Astrocyte of the spinal cord (primary cell): ENCODE measurements around the gene EBF4.

Experiments
- DNase-seq: peaks from one replicate; pipeline ENCODE4 v3.0.0; 2011; ENCODE audit warnings: low read depth, low spot score
- H3K4me3 ChIP-seq: 2 replicates; pipeline ENCODE4 v1.5.1; 2011; ENCODE audit warnings: low read depth, mild to moderate bottlenecking, low read length, moderate library complexity
- in situ Hi-C: cut with HindIII; loops from 2 replicates; pipeline ENCODE4 v1.10.0; 2017; ENCODE audit warnings: low sequenced_read_pairs
- TF ChIP-seq, protein P1 (sequence below): IDR thresholded peaks from 2 replicates; pipeline ENCODE4 v1.5.1; 2012; ENCODE audit warnings: low read depth, mild to moderate bottlenecking, low read length, inconsistent platforms

EBF4 gene

DNA sequence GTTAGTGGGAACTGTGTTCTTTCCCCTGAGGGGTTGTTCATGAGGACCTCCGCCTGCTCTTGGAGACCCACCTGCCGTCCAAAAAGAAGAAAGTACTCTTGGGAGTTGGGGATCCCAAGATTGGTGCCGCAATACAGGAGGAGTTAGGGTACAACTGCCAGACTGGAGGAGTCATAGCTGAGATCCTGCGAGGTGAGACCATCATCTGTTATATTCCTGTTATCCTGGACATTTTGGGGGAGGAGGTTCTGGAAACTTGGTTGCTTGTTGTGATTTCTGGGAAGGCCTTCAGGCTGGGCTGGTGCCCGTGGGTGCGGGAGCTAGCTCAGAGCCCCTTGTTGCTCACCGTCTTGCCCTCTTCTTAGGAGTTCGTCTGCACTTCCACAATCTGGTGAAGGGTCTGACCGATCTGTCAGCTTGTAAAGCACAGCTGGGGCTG is 38.2 kb upstream of the EBF4 start:
- no peak for DNase-seq
- H3K4me3 ChIP-seq: peak overlapping the region; percentile 98
- in situ Hi-C loops: no loop called here
- TF ChIP-seq, protein P1, sequence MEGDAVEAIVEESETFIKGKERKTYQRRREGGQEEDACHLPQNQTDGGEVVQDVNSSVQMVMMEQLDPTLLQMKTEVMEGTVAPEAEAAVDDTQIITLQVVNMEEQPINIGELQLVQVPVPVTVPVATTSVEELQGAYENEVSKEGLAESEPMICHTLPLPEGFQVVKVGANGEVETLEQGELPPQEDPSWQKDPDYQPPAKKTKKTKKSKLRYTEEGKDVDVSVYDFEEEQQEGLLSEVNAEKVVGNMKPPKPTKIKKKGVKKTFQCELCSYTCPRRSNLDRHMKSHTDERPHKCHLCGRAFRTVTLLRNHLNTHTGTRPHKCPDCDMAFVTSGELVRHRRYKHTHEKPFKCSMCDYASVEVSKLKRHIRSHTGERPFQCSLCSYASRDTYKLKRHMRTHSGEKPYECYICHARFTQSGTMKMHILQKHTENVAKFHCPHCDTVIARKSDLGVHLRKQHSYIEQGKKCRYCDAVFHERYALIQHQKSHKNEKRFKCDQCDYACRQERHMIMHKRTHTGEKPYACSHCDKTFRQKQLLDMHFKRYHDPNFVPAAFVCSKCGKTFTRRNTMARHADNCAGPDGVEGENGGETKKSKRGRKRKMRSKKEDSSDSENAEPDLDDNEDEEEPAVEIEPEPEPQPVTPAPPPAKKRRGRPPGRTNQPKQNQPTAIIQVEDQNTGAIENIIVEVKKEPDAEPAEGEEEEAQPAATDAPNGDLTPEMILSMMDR: no peak

DNA sequence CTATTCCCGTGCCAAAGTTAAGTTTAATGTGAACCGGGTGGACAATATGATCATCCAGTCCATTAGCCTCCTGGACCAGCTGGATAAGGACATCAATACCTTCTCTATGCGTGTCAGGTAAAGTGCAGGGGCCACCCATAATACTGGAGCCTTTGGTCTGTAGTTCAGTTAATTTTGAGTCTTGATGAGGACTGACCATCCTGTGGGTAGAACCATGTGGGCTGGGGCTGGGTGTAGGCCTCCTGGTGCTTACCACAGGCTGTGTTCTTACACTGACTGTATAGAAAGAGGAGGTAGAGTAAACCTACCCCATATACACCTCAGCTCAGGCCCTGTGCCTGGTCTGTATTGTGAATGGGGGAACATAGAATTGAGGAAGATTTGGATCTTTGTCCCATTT is 37.7 kb upstream of the EBF4 start:
- no peak overlapping the region for H3K4me3 ChIP-seq
- in situ Hi-C loops: no loop called here
- DNase-seq: no peak
- TF ChIP-seq, protein P1: no peak

DNA sequence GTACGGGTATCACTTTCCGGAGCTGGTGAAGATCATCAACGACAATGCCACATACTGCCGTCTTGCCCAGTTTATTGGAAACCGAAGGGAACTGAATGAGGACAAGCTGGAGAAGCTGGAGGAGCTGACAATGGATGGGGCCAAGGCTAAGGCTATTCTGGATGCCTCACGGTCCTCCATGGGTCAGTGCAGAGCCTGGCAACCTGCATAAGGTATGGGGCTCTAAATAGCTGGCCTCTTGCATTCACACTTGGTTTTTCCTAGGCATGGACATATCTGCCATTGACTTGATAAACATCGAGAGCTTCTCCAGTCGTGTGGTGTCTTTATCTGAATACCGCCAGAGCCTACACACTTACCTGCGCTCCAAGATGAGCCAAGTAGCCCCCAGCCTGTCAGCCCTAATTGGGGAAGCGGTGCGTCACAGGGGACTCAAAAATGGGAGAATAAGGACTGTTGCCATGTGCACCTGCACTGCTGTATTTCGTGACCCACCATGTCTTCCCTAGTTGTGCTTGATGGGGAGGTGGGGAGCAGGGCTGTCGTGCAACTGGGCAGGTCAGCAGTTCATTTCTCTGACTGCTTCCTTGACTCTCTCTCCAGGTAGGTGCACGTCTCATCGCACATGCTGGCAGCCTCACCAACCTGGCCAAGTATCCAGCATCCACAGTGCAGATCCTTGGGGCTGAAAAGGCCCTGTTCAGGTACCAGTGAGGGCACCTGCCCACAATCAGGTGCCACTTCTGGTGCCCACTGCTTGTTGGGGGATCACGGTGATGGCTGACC is 37.1 kb upstream of the EBF4 start:
- DNase-seq: no peak
- no peak overlapping the region for H3K4me3 ChIP-seq
- TF ChIP-seq, protein P1: no peak
- in situ Hi-C loops: no loop called here

DNA sequence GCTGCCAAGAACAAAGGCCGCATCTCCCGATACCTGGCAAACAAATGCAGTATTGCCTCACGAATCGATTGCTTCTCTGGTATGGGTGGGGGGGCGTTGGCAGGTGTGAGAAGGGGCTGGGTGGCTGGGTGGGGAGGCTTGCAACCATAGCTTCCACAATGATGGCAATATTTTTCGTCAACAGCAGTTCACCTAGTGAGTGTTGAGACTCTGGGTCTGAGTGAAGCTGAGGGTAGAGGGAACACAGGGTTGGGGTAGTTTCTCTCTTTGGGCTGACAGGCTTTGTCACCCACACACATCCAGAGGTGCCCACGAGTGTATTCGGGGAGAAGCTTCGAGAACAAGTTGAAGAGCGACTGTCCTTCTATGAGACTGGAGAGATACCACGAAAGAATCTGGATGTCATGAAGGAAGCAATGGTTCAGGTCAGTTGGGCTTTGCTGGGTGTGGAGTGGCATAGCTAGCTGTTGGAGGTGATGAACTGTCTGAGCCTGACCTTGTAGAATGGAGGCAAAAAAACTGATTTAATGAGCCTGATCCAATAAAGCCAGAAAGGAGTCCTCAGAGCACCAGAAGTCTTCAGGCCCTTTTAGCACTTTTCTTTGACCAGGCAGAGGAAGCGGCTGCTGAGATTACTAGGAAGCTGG is 36.0 kb upstream of the EBF4 start:
- TF ChIP-seq, protein P1: no peak
- in situ Hi-C loops: no loop called here
- no peak overlapping the region for H3K4me3 ChIP-seq
- DNase-seq: no peak

DNA sequence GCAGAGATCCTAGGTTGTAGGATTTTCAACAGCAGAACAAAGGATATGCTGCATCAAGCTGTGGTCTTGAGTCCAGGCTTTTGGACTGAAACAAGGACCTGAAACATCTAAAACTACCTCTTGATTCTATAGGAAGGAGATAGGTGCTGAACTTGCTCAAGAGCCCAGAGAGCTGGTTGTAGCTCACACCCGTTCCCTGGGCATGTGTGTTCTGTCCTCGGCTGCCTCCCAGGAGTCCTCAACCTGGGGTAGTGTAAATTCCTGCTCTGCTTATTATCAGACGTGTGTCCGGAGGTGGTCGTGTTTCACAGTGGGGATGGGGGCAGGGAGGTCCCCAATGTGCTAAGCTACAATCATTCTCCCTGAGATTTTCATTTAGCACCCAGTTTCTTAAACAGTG is 35.3 kb upstream of the EBF4 start:
- TF ChIP-seq, protein P1: no peak
- in situ Hi-C loops: no loop called here
- H3K4me3 ChIP-seq: no peak overlapping the region
- no peak for DNase-seq

DNA sequence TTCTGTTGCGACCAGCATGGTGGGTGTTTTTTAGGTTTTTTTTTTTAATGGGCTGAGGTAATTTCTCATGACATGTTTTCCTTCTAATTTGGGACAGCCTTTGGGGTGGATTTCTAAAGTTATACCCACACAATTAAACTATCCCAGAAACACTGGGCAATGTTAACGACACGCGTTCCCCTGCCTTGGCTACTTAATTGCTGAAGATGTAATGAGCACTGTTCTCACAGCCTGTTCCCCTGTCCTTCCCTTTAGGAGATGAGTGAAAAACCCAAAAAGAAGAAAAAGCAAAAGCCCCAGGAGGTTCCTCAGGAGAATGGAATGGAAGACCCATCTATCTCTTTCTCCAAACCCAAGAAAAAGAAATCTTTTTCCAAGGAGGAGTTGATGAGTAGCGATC is 34.9 kb upstream of the EBF4 start:
- no peak overlapping the region for H3K4me3 ChIP-seq
- in situ Hi-C loops: no loop called here
- no peak for DNase-seq
- TF ChIP-seq, protein P1: no peak
